HS-27A (cell line): ENCODE data around the gene GRM4.

Source experiments
- DNase-seq: peaks from one replicate; pipeline ENCODE4 v3.0.0-alpha.2; 2012; ENCODE audit warnings: low read depth, missing footprints

GRM4 gene

DNA sequence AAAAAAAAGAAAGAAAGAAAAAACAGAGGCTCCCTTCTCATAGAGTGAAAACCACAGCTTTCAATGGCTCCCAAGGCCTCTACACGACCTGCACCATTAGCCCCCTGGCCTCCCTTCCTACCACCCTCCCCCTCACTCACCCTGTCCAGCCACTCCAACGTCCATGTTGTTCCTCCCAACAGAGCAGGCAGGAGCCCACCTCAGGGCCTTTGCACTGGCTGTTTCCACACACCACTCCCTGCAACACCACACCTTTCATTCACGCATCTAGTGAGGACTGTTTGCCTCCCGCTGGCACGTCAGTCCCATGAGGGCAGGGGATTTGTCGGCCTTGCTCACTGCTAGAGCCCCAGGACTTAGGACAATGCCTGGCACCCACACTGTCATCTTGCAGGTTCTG, 39.5 kb downstream of the GRM4 start:
- DNase-seq: no peak

- no peak for DNase-seq
These were observed 41.3 kb downstream of the GRM4 start for GRCh38 chr6:34104628-34105027.

DNA sequence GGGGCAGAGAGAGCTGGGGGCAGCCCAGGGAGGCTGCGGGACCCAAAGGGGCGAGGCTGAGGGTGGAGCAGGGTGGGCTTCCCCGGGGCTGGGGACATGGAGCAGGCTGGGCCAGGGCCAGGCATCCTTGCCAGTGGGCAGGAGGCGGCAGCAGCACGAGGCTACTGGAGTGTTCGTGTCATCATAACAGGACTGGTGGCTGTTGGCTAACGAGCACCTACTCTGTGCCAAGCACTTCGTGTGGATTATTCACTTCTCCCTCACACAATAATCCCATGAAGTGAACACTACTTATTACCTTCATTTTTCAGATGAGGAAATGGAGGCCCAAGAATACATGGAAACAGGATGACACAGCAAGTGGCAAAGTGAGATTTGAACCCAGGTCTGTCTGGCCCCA, 41.7 kb downstream of the GRM4 start:
- no peak for DNase-seq

GRCh38 chr6:34103321-34103720, 42.6 kb downstream of the GRM4 start:
- DNase-seq: no peak

GRCh38 chr6:34102696-34103095, 43.2 kb downstream of the GRM4 start:
- DNase-seq: no peak

- no peak for DNase-seq
These were observed 43.7 kb downstream of the GRM4 start for GRCh38 chr6:34102099-34102656.

- DNase-seq: no peak
These were observed 45.1 kb downstream of the GRM4 start for GRCh38 chr6:34100788-34101187.

DNA sequence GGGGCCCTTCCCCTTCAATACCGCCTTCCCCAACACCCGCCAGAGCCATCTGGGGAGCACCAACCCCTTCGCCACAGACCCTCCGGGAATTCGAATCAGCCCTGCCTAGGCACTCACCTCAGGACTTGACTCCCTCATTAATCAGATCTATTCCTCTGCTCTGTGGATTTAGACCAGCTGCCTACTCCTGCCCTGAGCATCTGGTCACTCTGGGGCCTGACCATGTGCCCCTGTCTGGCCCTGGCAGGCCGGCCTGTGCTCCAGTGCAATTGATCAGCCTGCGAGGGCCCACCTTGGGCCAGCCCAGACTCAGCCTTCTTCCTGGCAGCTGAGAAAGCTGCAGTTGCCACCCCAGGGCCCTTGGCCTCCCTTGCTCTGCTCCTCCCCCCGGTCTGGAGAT, 46.0 kb downstream of the GRM4 start:
- DNase-seq: no peak

- no peak for DNase-seq
These were observed 47.6 kb downstream of the GRM4 start for GRCh38 chr6:34098045-34098936.

DNA sequence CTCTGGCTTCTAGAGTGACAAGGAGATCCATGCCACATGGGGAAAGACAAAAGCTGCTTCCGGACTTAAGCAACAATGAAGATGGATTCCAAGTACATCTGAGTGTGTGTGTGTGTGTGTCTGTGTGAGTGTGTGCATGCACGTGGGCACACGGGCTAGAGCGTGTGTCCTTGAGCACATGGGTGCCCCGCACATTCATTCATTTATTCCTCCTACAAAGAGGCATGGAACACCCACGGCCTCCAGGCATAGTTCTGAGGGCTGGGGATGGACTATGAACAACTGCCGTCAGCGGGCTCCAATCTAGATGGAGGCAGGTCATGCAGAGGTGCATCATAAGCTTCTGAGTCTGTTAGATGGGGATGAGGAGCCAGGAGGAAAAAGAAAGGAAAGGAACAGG, 49.1 kb downstream of the GRM4 start:
- DNase-seq: no peak

DNA sequence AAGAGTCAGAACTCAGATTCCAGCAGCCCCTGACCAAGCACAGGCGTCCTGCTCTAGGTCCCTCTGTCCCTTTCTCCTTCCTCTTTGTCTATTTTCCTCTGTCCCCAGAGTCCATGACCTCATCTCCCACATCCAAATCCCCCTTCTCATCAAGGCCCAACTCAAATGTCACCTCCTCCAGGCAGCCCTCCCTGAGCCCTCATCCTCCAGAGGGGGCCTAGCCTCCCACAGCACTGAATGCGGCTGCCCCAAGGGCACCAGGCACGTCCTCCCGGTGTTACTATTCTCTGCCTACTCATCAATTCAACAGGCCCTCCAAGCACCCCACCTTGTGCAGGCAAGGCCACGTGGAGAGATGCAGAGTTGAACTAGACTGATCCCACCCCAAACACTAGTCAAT, 49.7 kb downstream of the GRM4 start:
- DNase-seq: no peak

GRCh38 chr6:34095741-34096140, 50.1 kb downstream of the GRM4 start:
- no peak for DNase-seq

- DNase-seq: no peak
These were observed 50.8 kb downstream of the GRM4 start for GRCh38 chr6:34095136-34095505.

- no peak for DNase-seq
These were observed 51.3 kb downstream of the GRM4 start for GRCh38 chr6:34094474-34095135.

DNA sequence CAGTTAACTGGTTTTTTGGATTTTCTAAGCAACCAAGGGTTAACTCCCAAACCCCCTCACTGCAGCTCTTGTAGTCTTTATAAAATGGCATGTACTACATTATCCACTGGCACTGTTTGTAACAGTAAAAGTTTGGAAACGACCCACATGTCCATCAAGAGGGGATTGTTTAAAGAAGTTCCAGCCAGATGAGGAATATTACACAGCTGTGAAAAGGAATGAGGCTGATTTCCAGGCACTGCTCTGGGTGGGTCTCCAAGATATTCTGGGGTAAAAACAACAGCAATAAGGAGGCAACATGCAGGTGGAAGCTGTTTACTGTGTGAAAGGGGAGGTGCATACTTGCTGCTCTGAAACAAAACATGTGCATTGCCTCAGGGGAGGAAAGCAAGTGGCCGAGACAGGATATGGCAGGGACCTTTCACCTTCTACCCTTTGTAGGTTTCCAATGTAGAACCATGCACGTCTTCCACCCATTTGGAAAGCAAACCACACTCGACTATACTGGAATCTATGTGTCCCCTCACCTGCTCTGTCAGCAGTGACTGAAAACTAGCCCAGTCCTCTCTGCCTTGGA, 51.9 kb downstream of the GRM4 start:
- DNase-seq: no peak

GRCh38 chr6:34093206-34093605, 52.7 kb downstream of the GRM4 start:
- DNase-seq: no peak

DNA sequence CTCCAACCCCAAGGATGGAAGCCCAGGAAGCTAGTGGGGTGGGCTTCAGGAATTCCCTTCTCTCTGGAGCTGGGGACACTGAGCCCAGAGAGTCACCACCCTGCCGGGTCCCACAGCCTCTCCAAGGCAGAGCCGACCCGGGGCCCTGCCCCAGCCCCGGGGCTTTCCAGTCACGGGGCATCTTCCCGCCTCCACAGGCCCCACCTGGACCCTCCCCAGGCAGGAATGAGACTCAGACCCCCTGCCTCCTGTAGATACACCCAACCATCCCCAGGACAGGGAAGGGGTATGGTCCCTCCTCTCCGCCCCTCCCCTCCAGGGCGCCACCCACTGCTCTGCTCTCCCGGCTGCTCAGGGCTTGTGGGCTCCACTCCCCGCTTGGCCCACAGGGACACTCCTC, 53.3 kb downstream of the GRM4 start:
- DNase-seq: no peak

GRCh38 chr6:34090935-34091334, 55.0 kb downstream of the GRM4 start:
- no peak for DNase-seq

GRCh38 chr6:34090529-34090928, 55.4 kb downstream of the GRM4 start:
- no peak for DNase-seq

GRCh38 chr6:34086558-34086957, 59.3 kb downstream of the GRM4 start:
- no peak for DNase-seq

DNA sequence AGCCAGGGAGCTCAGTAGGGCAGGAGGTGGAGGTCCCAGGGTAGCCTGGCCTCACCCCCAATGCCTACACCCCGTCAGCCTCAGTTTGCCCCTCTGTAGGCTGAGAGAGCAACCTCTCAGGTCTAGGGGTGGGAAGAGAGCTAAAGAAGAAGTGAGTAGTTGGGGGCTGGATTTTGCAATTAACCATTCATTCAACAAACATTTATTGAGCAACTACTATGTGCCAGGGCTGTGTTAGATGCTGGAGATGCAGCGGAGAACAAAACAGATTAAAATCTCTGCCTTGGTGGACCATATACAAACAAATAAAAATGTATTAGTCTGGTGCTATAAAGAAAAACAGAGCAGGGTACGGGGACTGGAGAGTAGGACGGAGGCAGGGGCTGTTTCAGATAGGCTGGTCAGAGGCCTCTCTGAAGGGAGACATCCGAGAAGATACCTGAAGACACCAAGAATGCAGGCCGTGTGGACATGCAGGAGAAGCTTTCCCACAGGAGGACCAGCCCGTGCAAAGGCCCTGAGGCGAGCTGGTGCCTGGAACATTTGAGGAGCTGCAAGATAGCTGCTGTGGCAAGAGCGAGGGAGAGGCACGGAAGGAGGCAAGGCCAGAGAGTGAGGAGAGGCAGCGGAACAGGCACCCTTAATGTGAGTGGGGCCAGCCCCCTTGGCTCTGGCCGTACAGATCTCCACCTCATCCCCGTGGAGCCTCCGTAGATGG, 60.3 kb downstream of the GRM4 start:
- DNase-seq: no peak

GRCh38 chr6:34084591-34085290, 61.1 kb downstream of the GRM4 start:
- DNase-seq: no peak
